GM12878 (cell line): ENCODE measurements around the gene TMEM126A. TPM values are rescaled to one million over a fixed set of nuclear protein-coding genes. Genes with fewer than 3 reads are reported as not detected.

Experiments used
- ATAC-seq: fragments of 200-7000 bp; cut with Tn5 transposase; 3 replicates; pipeline ENCODE4 v1.9.1; 2020; ENCODE audit warnings: mild to moderate bottlenecking, moderate library complexity
- BruUV-seq: library from RNA; stranded (reverse); fragments of 400-500 nt; replicated peaks from 2 replicates; lab custom pipeline; 2021; lab: Mats Ljungman, UMichigan
- CTCF ChIA-PET: fragments of 300-600 bp; sonication (Branson Sonifier 250); formaldehyde crosslinking; extraction: SDS; loops from one replicate; lab custom pipeline; 2021; ENCODE audit warnings: inconsistent platforms; lab: Yijun Ruan, JAX
- POLR2A ChIA-PET: fragments of 350-600 bp; formaldehyde crosslinking; extraction: SDS; loops from one replicate; lab custom pipeline; 2021; ENCODE audit warnings: inconsistent platforms; lab: Charles Lee
- RAD21 ChIA-PET: fragments of 300-600 bp; sonication (Branson Sonifier 250); formaldehyde crosslinking; loops from one replicate; lab custom pipeline; 2023; ENCODE audit warnings: antibody characterized with exemption; ENCODE audit not compliant: unreplicated experiment; lab: Charles Lee
- SMC1A ChIA-PET: fragments of 300-600 bp; sonication (Branson Sonifier 250); formaldehyde crosslinking; loops from one replicate; lab custom pipeline; 2023; ENCODE audit not compliant: unreplicated experiment, uncharacterized antibody; lab: Charles Lee
- DNase-seq: peaks from one replicate; pipeline ENCODE4 v3.0.0-alpha.2; 2011; ENCODE audit warnings: low read depth, low spot score
- FAIRE-seq: peaks from 3 replicates; lab custom pipeline; 2011; peaks lifted over from hg19 to GRCh38; lab: Jason Lieb, UNC
- H2AFZ ChIP-seq: 2 replicates; pipeline ENCODE4 v1.6.0; 2011; ENCODE audit warnings: low read depth, low read length, control low read depth; ENCODE audit not compliant: control insufficient read depth
- H3K27ac ChIP-seq: 2 replicates; pipeline ENCODE4 v1.5.1; 2011; ENCODE audit warnings: control low read depth; ENCODE audit not compliant: control insufficient read depth, insufficient read depth
- H3K27me3 ChIP-seq, 2 experiments: replicated peaks in 1 of 2; 2 replicates each; pipeline versions ENCODE4 v1.6.0 to v1.6.1; 2011; ENCODE audit warnings: low read length in 1 of 2; ENCODE audit not compliant: control insufficient read depth in 2 of 2, insufficient read depth in 2 of 2
- H3K36me3 ChIP-seq, 2 experiments: 2 replicates each; pipeline ENCODE4 v1.5.1; 2011; ENCODE audit warnings: low read length in 1 of 2; ENCODE audit not compliant: control insufficient read depth in 2 of 2, insufficient read depth in 2 of 2
- H3K4me1 ChIP-seq: 2 replicates; pipeline ENCODE4 v1.6.1; 2011; ENCODE audit warnings: mild to moderate bottlenecking, low read length, moderate library complexity, mixed read lengths; ENCODE audit not compliant: control insufficient read depth, insufficient read depth
- H3K4me2 ChIP-seq: 2 replicates; pipeline ENCODE4 v1.6.0; 2011; ENCODE audit warnings: control low read depth; ENCODE audit not compliant: control insufficient read depth, insufficient read depth
- H3K4me3 ChIP-seq: fragments of 200-600 bp; sonication (generic); 2 replicates; pipeline ENCODE4 v1.5.1; 2016
- H3K79me2 ChIP-seq: 2 replicates; pipeline ENCODE4 v1.6.0; 2011; ENCODE audit warnings: low read length; ENCODE audit not compliant: control insufficient read depth, insufficient read depth
- H3K9ac ChIP-seq: 2 replicates; pipeline ENCODE4 v1.8.0; 2011; ENCODE audit warnings: low read length, control low read depth, mixed read lengths; ENCODE audit not compliant: control insufficient read depth, insufficient read depth
- H3K9me3 ChIP-seq: replicated peaks from 3 replicates; pipeline ENCODE4 v1.5.1; 2011; ENCODE audit warnings: mild to moderate bottlenecking, low read length; ENCODE audit not compliant: control insufficient read depth, insufficient read depth
- H4K20me1 ChIP-seq: 2 replicates; pipeline ENCODE4 v1.6.0; 2011; ENCODE audit not compliant: control insufficient read depth, insufficient read depth
- RAD21 ChIP-seq: IDR thresholded peaks from 2 replicates; pipeline ENCODE4 v1.6.1; 2011; ENCODE audit warnings: mild to moderate bottlenecking, low read depth, low read length, moderate library complexity; ENCODE audit not compliant: insufficient read depth
- RFX5 ChIP-seq: IDR thresholded peaks from 2 replicates; pipeline ENCODE4 v1.6.1; 2011; ENCODE audit warnings: low read depth, low read length, improper control_type of control experiment
- SMC3 ChIP-seq: IDR thresholded peaks from 2 replicates; pipeline ENCODE4 v1.6.1; 2011; ENCODE audit warnings: low read length, improper control_type of control experiment, borderline replicate concordance
- SPI1 ChIP-seq: IDR thresholded peaks from 2 replicates; pipeline ENCODE4 v1.6.1; 2011; ENCODE audit warnings: low read depth, mild to moderate bottlenecking, low read length, moderate library complexity, borderline replicate concordance; ENCODE audit not compliant: insufficient read depth
- WGBS: methylation state at CpG from one replicate; pipeline ENCODE4 v1.1.6; 2016; ENCODE audit warnings: low lambda C conversion rate; ENCODE audit not compliant: insufficient replicate concordance, insufficient coverage; ENCODE audit errors: missing lambda C conversion rate; 5-methylcytosine and 5-hydroxymethylcytosine counted together
- in situ Hi-C: fragments of 300-500 bp; cut with MboI; formaldehyde crosslinking; loops from 9 replicates; pipeline ENCODE4 v1.14.3; 2018; ENCODE audit warnings: mixed read lengths
- intact Hi-C: fragments of 100-400 bp; cut with micrococcal nuclease; formaldehyde crosslinking; loops from one replicate; pipeline ENCODE4 v1.14.2; 2022; ENCODE audit not compliant: unreplicated experiment
- polyA plus RNA-seq, 11 experiments: library from polyadenylated mRNA; depleted of rRNA in 4 of 11; unstranded in 6 of 11; stranded (reverse) in 5 of 11; fragments of >200 nt; fragmentation: Nextera tagmentation in 4 of 11; fragmentation: Illumina TruSeq in 1 of 11; extraction: Ambion mirVana in 4 of 11; extraction: Trizol in 1 of 11; gene quantifications; 1 replicate in 1 of 11; 2 replicates in 10 of 11; pipeline versions ENCODE4 v1.2.1 to v1.2.3, GENCODE V29; 2011 to 2016; ENCODE audit warnings: inconsistent platforms in 2 of 11, missing spikeins in 2 of 11, low read depth in 1 of 11
- total RNA-seq, 4 experiments: library from RNA; depleted of rRNA in 3 of 4; stranded (reverse); fragments of >200 nt in 3 of 4; fragmentation: Illumina TruSeq in 1 of 4; extraction: Trizol in 1 of 4; gene quantifications; 2 replicates each; pipeline versions ENCODE4 v1.2.1 to v1.2.3, GENCODE V29; 2013 to 2021
- TF ChIP-seq, protein P1 (sequence below), 3 experiments: IDR thresholded peaks in 2 of 3; conservative IDR thresholded peaks in 1 of 3; 2 replicates each; pipeline ENCODE4 v1.5.1; 2011; ENCODE audit warnings: low read depth in 3 of 3, low read length in 3 of 3, mild to moderate bottlenecking in 3 of 3, control low read depth in 2 of 3, moderate library complexity in 2 of 3, inconsistent platforms in 1 of 3, mixed read lengths in 1 of 3; ENCODE audit not compliant: control insufficient read depth in 2 of 3, insufficient read depth in 1 of 3; ENCODE audit errors: extremely low read depth in 1 of 3

Gene TMEM126A
- total and polyA plus RNA-seq, 10 of the 15 experiments (the other 5 are each of a cell fraction or from before 2014, with no cell fraction given), result 38.6 to 208 (median 71.7) TPM

DNA sequence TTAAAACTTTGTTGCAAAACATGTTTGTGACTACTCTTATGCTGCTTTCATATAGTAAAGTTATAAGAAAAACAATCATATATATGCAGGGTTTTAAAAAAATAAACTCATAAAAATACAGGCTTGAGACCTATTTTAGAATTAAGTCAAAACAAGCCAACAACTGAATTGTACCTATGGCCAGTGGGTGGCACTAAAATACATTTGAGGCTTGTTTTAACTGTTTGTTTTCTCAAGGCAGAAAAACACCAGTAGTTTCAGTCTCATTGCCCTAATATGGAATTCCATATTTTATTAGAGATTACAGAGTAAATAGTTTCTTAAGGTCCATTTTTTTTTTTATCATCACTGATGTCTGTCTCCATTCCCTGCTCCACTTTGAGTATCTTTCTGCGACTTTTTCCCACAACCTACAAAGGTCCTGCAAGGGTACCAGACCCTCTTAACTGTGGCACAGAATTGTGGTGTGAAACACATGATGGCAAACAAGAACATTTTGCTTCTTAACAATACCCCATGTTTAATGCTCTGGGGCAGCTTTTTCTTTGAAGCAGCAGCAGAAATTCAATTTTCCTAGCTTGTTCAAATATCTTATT, 46.7 kb downstream of the TMEM126A start:
- H3K27me3 ChIP-seq, result no peaks in the 10 kb centered on the region; a peak in 1 of 4 replicates
- no peaks in the 10 kb centered on the region for H3K79me2 ChIP-seq
- H3K4me2 ChIP-seq, result no peak overlapping the region
- no peak overlapping the region for H2AFZ ChIP-seq
- no peak overlapping the region for H3K9ac ChIP-seq
- no peaks in the 10 kb centered on the region for H4K20me1 ChIP-seq
- no peaks in the 10 kb centered on the region for H3K9me3 ChIP-seq
- TF ChIP-seq RAD21 (peak; percentile 34; the same call in 1 of the 2 replicates), SMC3 (peak; percentile 28; the same call in 1 of the 2 replicates), RFX5 (no peak), SPI1 (no peak)
- TF ChIP-seq, protein P1, sequence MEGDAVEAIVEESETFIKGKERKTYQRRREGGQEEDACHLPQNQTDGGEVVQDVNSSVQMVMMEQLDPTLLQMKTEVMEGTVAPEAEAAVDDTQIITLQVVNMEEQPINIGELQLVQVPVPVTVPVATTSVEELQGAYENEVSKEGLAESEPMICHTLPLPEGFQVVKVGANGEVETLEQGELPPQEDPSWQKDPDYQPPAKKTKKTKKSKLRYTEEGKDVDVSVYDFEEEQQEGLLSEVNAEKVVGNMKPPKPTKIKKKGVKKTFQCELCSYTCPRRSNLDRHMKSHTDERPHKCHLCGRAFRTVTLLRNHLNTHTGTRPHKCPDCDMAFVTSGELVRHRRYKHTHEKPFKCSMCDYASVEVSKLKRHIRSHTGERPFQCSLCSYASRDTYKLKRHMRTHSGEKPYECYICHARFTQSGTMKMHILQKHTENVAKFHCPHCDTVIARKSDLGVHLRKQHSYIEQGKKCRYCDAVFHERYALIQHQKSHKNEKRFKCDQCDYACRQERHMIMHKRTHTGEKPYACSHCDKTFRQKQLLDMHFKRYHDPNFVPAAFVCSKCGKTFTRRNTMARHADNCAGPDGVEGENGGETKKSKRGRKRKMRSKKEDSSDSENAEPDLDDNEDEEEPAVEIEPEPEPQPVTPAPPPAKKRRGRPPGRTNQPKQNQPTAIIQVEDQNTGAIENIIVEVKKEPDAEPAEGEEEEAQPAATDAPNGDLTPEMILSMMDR (IDR thresholded peaks at IDR 0.05 in 2 of 3, conservative IDR thresholded peaks at IDR 0.05 in 1 of 3; ENCODE audit: control insufficient read depth in 2 of 3, extremely low read depth in 1 of 3, insufficient read depth in 1 of 3, low read depth in 3 of 3, low read length in 3 of 3), result peak in 2 of 3 experiments; percentile 38 to 44; a peak in 3 of 6 replicates
- TF ChIP-seq, all 136 proteins: peak for 3
- ChIA-PET SMC1A (interaction anchor here (0.6 kb wide), 1 partner anchor 934 kb away, joined by 3 read pairs; no protein-coding TSS in a partner anchor), POLR2A (no interaction called here), RAD21 (interaction anchor here (0.6 to 1.6 kb wide), 3 partner anchors 35 to 160 kb away, joined by 3 read pairs; partner anchors contain the start of gene CCDC83), CTCF (interaction anchor here (0.6 to 4.3 kb wide), 6 partner anchors 9 to 894 kb away, joined by 3 to 27 read pairs (median 4); partner anchors contain the start of genes CCDC89 and TMEM126A)
- intact Hi-C loops (loop anchor here (5.0 kb wide), 1 partner anchor 133 kb away; no protein-coding TSS in a partner anchor), in situ Hi-C loops (no loop called here)
- no peak for DNase-seq
- ATAC-seq, result peak; percentile 67; the same call in 2 of the 3 replicates
- FAIRE-seq, result peak; percentile 57
- BruUV-seq, result no TSS peak
- H3K27ac ChIP-seq, result no peak overlapping the region
- H3K4me3 ChIP-seq, result no peak overlapping the region
- H3K4me1 ChIP-seq, result peaks cover under 1% of the 10 kb centered on the region
- whole genome bisulfite sequencing, result 57% methylated on average over 1 of the region's 1 CpG
- no peaks in the 10 kb centered on the region for H3K36me3 ChIP-seq
